NCI-H1092 treated with DMSO at 0.1 percent for 48 hours (cell line): Measurements from ENCODE around the gene NME4.

Experiments used
- DNase-seq: peaks from one replicate; lab custom pipeline; 2025; lab: John Stamatoyannopoulos, UW

The NME4 gene

DNA sequence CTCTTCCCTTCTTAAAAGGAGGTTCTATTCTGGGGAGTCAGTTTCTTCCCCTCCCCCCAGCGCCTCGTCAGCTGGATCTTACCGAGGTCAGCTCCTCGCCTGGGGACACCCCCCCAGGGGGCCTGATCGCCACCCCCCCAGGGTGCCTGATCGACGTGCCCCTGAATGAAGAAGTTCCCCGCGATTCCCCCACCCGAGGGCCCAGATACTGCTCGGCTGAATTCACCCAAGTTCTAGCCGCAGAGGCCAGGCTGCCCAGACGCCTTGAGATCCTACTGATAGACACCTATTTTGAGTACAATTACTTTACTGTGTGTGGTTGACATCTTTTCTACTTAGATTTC, 29.9 kb downstream of the NME4 start:
- no peak for DNase-seq

DNA sequence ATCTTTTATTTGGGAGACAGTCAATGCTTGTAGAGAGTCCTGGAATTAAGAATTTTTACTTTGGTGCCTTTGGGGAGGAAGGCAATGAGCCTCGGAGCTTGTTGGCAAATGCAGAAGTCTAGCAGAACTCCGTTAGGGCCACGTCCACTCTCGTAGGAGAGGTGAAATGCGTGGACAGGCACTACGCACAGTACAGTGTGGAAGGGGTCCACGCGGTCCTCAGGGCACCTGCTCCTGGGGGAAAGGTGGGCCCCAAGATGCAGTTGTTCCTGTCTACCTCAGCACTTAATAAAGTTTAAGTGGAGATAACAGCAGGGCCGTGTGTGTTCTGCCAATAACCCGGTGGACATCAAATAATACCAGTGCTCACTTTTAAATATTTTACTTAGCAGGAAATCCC, 30.3 kb downstream of the NME4 start:
- no peak for DNase-seq

DNA sequence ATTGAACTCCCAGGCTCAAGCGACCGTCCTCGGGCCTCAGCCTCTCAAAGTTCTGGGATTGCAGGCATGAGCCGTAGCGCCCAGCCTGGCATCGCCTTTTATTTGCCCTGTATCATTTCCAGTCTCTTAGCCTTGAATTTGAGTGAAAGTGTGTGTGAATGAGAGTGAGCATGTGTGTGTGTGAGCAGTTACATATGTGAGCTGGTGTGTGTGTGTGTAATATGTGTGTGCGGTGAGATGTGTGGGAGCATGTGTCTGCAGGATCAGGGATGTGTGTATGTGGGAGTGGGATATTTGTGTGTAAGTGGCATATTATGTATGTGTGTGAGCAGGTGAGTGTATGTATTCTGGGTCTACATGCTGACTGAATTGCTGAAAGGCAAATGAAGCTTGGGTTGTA, 33.9 kb downstream of the NME4 start:
- no peak for DNase-seq

DNA sequence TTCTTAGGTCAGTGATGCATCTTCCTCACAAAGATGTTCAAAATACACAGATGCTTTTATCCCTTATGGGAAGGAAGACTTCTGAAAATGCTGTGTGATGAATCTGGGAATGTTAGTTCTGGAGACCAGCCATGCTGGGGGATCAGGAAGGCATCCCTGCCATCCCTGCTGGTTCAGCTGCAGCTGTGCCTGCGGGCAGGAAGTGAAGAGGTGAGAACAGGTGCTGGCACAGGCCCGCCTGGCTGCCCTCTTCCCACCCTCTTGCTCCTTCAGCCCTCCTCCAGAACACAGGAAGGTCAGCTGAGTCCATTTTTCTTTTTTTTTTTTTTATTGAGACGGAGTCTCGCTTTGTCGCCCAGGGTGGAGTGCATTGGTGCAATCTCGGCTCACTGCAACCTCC, 43.6 kb downstream of the NME4 start:
- no peak for DNase-seq

DNA sequence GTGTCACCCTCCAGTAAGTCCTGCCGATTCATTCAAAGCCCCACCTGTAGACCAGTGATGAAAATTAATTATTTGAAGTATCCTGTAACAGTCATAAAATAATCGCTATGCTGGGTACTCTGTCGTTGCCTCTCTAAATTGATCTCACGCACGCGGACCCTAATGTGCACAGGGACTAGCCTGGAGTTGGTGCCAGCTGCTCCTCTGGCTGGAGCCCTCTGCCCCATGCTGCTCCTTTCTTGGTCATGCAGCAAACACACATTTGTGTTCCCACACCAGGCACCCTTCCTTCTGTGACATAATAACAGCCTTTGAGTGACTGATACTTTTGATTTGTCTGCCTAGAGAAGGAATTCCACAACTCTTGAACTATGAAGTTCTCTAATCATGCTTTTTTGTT, 44.4 kb downstream of the NME4 start:
- no peak for DNase-seq

DNA sequence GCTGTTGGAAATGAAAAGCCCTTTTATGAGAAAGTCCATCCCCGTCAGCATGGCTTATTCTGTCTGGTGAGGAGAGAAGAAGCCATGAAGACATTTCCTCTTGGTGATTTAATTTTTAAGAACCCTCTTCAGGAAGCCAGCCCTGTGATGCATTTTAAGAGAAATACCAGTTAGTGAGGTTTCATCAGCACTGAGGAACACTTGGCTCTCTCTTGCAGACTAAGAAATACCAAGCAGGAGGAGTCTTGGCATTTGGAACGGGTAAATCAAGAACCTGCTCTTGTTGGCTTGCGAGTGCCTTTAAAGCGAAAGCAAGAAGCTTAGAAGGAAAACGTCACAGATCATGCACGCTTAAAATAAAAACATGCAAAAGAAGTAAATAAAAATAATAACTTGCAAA, 46.0 kb downstream of the NME4 start:
- no peak for DNase-seq

DNA sequence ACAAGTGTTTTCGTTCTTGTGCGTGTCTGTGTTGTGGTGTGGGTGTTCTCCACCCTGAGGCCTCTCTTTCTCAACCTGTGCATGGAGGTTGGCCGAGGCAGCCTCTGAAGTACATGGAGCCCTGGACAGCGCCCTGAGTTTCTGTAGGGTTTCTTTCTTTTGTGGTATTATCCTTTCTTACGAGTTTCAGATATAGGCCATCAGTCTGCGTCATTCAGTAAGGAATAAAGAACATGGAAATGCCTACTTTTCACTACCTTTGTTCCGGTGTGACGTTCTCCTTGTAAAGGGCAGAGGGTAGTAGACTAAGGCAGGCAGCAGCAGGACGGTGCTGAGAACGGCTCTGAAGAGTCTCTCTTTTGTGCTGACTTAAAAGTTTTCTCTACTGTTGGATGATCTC, 47.0 kb downstream of the NME4 start:
- DNase-seq, result no peak

DNA sequence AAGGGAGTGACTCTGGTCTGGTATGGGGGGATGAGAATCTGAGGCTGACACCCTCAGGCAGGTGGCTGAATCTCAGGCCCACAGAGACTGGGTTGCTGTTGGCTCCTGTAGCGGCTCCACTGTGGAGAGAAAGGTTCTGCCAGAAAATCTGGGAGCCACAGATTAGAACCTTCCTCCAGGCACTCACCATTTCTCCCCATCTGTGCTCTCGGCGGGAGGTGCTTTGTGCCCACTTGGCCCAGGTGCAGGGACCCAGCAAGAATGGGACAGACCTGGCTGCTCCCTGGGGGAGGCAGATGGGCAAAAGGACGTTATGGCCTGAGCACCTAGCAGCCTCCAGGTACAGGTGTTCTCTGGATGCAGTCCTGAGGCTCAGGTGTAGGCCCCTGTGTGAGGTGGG, 48.6 kb downstream of the NME4 start:
- DNase-seq, result peak; percentile 19
